Measurements from ENCODE around the gene TDRD1.

Gene TDRD1

DNA sequence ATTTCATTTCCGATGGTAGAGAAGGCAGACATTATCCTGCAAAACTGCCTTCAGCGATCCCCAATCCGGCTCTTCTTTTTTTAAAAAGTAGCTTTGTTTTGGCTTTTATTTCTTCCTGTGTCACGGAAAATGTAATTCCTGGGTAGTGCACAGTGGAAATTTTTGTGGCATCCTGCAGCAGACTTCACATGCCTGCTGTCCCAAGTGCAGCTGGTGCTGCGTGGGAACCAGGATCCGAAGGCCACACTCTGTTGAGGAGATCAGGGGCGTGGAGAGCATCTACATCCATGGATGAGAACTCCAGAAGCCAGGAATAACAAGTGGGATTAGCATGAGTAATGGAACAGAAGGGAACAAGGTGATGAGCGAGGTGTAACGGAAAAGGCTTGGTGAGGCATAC, 64.5 kb downstream of the TDRD1 start:
- no peak for TF ChIP-seq RARB (CRISPR knock-in tag; IDR thresholded peaks at IDR 0.05)
- TF ChIP-seq OSR1 (CRISPR knock-in tag; IDR thresholded peaks at IDR 0.05), result no peak
- TF ChIP-seq ARNTL (CRISPR knock-in tag; IDR thresholded peaks at IDR 0.05; ENCODE audit: borderline replicate concordance, low read depth), result no peak
- TF ChIP-seq, protein P1, sequence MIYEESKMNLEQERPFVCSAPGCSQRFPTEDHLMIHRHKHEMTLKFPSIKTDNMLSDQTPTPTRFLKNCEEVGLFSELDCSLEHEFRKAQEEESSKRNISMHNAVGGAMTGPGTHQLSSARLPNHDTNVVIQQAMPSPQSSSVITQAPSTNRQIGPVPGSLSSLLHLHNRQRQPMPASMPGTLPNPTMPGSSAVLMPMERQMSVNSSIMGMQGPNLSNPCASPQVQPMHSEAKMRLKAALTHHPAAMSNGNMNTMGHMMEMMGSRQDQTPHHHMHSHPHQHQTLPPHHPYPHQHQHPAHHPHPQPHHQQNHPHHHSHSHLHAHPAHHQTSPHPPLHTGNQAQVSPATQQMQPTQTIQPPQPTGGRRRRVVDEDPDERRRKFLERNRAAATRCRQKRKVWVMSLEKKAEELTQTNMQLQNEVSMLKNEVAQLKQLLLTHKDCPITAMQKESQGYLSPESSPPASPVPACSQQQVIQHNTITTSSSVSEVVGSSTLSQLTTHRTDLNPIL (CRISPR knock-in tag; IDR thresholded peaks at IDR 0.05; ENCODE audit: low read depth), result no peak
- no peak for TF ChIP-seq CSDC2 (CRISPR knock-in tag; IDR thresholded peaks at IDR 0.05)
- no peak for TF ChIP-seq PATZ1 (CRISPR knock-in tag; IDR thresholded peaks at IDR 0.05; ENCODE audit: borderline replicate concordance)
- no peak for TF ChIP-seq SNAI2 (CRISPR knock-in tag; IDR thresholded peaks at IDR 0.05)
- TF ChIP-seq, protein P2, sequence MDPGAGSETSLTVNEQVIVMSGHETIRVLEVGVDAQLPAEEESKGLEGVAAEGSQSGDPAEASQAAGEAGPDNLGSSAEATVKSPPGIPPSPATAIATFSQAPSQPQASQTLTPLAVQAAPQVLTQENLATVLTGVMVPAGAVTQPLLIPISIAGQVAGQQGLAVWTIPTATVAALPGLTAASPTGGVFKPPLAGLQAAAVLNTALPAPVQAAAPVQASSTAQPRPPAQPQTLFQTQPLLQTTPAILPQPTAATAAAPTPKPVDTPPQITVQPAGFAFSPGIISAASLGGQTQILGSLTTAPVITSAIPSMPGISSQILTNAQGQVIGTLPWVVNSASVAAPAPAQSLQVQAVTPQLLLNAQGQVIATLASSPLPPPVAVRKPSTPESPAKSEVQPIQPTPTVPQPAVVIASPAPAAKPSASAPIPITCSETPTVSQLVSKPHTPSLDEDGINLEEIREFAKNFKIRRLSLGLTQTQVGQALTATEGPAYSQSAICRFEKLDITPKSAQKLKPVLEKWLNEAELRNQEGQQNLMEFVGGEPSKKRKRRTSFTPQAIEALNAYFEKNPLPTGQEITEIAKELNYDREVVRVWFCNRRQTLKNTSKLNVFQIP (CRISPR knock-in tag; IDR thresholded peaks at IDR 0.05; ENCODE audit: borderline replicate concordance, low read depth), result no peak
- TF ChIP-seq, protein P3, sequence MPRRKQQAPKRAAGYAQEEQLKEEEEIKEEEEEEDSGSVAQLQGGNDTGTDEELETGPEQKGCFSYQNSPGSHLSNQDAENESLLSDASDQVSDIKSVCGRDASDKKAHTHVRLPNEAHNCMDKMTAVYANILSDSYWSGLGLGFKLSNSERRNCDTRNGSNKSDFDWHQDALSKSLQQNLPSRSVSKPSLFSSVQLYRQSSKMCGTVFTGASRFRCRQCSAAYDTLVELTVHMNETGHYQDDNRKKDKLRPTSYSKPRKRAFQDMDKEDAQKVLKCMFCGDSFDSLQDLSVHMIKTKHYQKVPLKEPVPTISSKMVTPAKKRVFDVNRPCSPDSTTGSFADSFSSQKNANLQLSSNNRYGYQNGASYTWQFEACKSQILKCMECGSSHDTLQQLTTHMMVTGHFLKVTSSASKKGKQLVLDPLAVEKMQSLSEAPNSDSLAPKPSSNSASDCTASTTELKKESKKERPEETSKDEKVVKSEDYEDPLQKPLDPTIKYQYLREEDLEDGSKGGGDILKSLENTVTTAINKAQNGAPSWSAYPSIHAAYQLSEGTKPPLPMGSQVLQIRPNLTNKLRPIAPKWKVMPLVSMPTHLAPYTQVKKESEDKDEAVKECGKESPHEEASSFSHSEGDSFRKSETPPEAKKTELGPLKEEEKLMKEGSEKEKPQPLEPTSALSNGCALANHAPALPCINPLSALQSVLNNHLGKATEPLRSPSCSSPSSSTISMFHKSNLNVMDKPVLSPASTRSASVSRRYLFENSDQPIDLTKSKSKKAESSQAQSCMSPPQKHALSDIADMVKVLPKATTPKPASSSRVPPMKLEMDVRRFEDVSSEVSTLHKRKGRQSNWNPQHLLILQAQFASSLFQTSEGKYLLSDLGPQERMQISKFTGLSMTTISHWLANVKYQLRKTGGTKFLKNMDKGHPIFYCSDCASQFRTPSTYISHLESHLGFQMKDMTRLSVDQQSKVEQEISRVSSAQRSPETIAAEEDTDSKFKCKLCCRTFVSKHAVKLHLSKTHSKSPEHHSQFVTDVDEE (CRISPR knock-in tag; IDR thresholded peaks at IDR 0.05), result no peak
- TF ChIP-seq GLIS3 (CRISPR knock-in tag; IDR thresholded peaks at IDR 0.05), result no peak
- TF ChIP-seq ZFP30 (CRISPR knock-in tag; IDR thresholded peaks at IDR 0.05), result no peak
- TF ChIP-seq BACH2 (CRISPR knock-in tag; IDR thresholded peaks at IDR 0.05; ENCODE audit: borderline replicate concordance), result no peak
- no peak for TF ChIP-seq ISL1 (CRISPR knock-in tag; IDR thresholded peaks at IDR 0.05)
- TF ChIP-seq ZC3H10 (CRISPR knock-in tag; IDR thresholded peaks at IDR 0.05), result no peak
- no peak for TF ChIP-seq ESRRG (CRISPR knock-in tag; IDR thresholded peaks at IDR 0.05)
- no peak for ATAC-seq

DNA sequence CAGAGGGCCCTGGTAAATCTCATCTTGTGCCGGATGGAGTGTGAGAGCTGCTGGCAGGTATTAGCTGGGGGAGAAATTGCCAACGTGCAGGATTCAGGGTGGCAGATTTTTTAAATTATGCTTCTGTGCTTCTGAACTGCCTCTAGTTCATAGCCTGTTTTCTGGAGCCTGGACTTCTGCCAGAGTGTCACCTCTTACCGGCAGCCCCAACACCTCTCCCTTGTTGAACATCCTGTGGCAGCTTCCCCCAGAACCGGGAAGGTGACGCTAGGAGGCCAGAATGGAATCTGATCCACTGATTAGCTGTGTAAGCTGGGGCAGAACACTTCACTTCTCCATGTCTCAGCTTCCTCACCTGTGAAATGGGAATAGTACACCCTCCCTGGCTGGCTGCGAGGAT, 65.0 kb downstream of the TDRD1 start:
- ATAC-seq, result no peak
- TF ChIP-seq ZFP3 (CRISPR knock-in tag; IDR thresholded peaks at IDR 0.05), result no peak
- no peak for TF ChIP-seq RARB (CRISPR knock-in tag; IDR thresholded peaks at IDR 0.05)
- TF ChIP-seq ZNF8 (CRISPR knock-in tag; IDR thresholded peaks at IDR 0.05), result no peak
- TF ChIP-seq, protein P4, sequence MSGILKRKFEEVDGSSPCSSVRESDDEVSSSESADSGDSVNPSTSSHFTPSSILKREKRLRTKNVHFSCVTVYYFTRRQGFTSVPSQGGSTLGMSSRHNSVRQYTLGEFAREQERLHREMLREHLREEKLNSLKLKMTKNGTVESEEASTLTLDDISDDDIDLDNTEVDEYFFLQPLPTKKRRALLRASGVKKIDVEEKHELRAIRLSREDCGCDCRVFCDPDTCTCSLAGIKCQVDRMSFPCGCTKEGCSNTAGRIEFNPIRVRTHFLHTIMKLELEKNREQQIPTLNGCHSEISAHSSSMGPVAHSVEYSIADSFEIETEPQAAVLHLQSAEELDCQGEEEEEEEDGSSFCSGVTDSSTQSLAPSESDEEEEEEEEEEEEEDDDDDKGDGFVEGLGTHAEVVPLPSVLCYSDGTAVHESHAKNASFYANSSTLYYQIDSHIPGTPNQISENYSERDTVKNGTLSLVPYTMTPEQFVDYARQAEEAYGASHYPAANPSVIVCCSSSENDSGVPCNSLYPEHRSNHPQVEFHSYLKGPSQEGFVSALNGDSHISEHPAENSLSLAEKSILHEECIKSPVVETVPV (CRISPR knock-in tag; IDR thresholded peaks at IDR 0.05), result no peak
- TF ChIP-seq TOX (CRISPR knock-in tag; IDR thresholded peaks at IDR 0.05; ENCODE audit: borderline replicate concordance), result no peak
- no peak for TF ChIP-seq ZNF70 (CRISPR knock-in tag; IDR thresholded peaks at IDR 0.05)
- no peak for TF ChIP-seq ZFP30 (CRISPR knock-in tag; IDR thresholded peaks at IDR 0.05)
- TF ChIP-seq, protein P3 (CRISPR knock-in tag; IDR thresholded peaks at IDR 0.05), result no peak
- TF ChIP-seq PPARA (CRISPR knock-in tag; IDR thresholded peaks at IDR 0.05; ENCODE audit: borderline replicate concordance), result no peak
- TF ChIP-seq GLIS3 (CRISPR knock-in tag; IDR thresholded peaks at IDR 0.05), result no peak
- TF ChIP-seq BACH2 (CRISPR knock-in tag; IDR thresholded peaks at IDR 0.05; ENCODE audit: borderline replicate concordance), result no peak
- TF ChIP-seq, protein P1 (CRISPR knock-in tag; IDR thresholded peaks at IDR 0.05; ENCODE audit: low read depth), result no peak
- TF ChIP-seq TCF4 (CRISPR knock-in tag; IDR thresholded peaks at IDR 0.05; ENCODE audit: borderline replicate concordance), result no peak
- TF ChIP-seq PATZ1 (CRISPR knock-in tag; IDR thresholded peaks at IDR 0.05; ENCODE audit: borderline replicate concordance), result no peak

All from SK-N-SH treated with all-trans-retinoic acid at 6 μM for 48 hours (cell line).